HG03469 (cell line): ENCODE results near the gene SREBF2.
"Not testable (repeated sequence)": the region's sequence is repeated elsewhere in the genome, so short reads cannot be mapped to it uniquely, and the experiment has no call there.

Experiments used
- ATAC-seq: cut with Tn5 transposase; IDR thresholded peaks from one replicate; pipeline ENCODE4 v1.9.1; 2021; ENCODE audit warnings: mild to moderate bottlenecking, moderate library complexity, moderate number of reproducible peaks; ENCODE audit not compliant: unreplicated experiment

SREBF2 gene

GRCh38 chr22:41939981-41940831, 107.3 kb downstream of the SREBF2 start:
- ATAC-seq = peak; percentile 40

GRCh38 chr22:41940832-41941765, 108.2 kb downstream of the SREBF2 start:
- peak; percentile 30 for ATAC-seq

GRCh38 chr22:41943661-41944209, 110.8 kb downstream of the SREBF2 start:
- ATAC-seq = no peak

- peak; percentile 53 for ATAC-seq
Observed at GRCh38 chr22:41946629-41947423, 113.9 kb downstream of the SREBF2 start, which contains the start of gene CENPM. Gene CENPM (minus strand): TSS chr22:41947152. CDS start chr22:41947076, 76 bp downstream.

- no peak for ATAC-seq
Observed at GRCh38 chr22:41947424-41948080, 114.6 kb downstream of the SREBF2 start.

GRCh38 chr22:41948142-41948541, 115.2 kb downstream of the SREBF2 start:
- no peak for ATAC-seq

GRCh38 chr22:41948928-41949296, 116.0 kb downstream of the SREBF2 start:
- not testable (repeated sequence) for ATAC-seq

GRCh38 chr22:41949297-41949965, 116.5 kb downstream of the SREBF2 start:
- no peak for ATAC-seq

- ATAC-seq = no peak
Observed at GRCh38 chr22:41951898-41952474, 119.1 kb downstream of the SREBF2 start, which contains the start of gene SMIM45. Gene SMIM45 (plus strand): TSS chr22:41952150.

GRCh38 chr22:41952713-41953112, 119.8 kb downstream of the SREBF2 start:
- ATAC-seq = no peak
